ENCODE measurements around the gene PMAIP1.

The PMAIP1 gene

GRCh38 chr18:59915606-59916005 is 15.8 kb downstream of the PMAIP1 start:
- no peak for TF ChIP-seq FOXP2 (optimal IDR thresholded peaks at IDR 0.05; ENCODE audit: borderline replicate concordance, extremely low read depth, extremely low read length, insufficient read depth)
- TF ChIP-seq POLR2AphosphoS5 (IDR thresholded peaks at IDR 0.05; ENCODE audit: low read depth, low read length), result no peak
- no peak for TF ChIP-seq SIN3A (IDR thresholded peaks at IDR 0.05; ENCODE audit: borderline replicate concordance, insufficient read depth, low read length)
- no peak for TF ChIP-seq REST (IDR thresholded peaks at IDR 0.05; ENCODE audit: insufficient read depth in 1 of 2, low read depth in 2 of 2, low read length in 2 of 2)
- TF ChIP-seq TAF1 (IDR thresholded peaks at IDR 0.05; ENCODE audit: borderline replicate concordance, insufficient read depth, low read length), result no peak

GRCh38 chr18:59916746-59917145 is 16.9 kb downstream of the PMAIP1 start:
- TF ChIP-seq REST (IDR thresholded peaks at IDR 0.05; ENCODE audit: insufficient read depth in 1 of 2, low read depth in 2 of 2, low read length in 2 of 2) (no peak), FOXP2 (optimal IDR thresholded peaks at IDR 0.05; ENCODE audit: borderline replicate concordance, extremely low read depth, extremely low read length, insufficient read depth) (no peak), TAF1 (IDR thresholded peaks at IDR 0.05; ENCODE audit: borderline replicate concordance, insufficient read depth, low read length) (no peak), POLR2AphosphoS5 (IDR thresholded peaks at IDR 0.05; ENCODE audit: low read depth, low read length) (no peak), SIN3A (IDR thresholded peaks at IDR 0.05; ENCODE audit: borderline replicate concordance, insufficient read depth, low read length) (no peak)

GRCh38 chr18:59917422-59917821 is 17.6 kb downstream of the PMAIP1 start:
- TF ChIP-seq TAF1 (IDR thresholded peaks at IDR 0.05; ENCODE audit: borderline replicate concordance, insufficient read depth, low read length), result no peak

GRCh38 chr18:59918320-59918755 is 18.5 kb downstream of the PMAIP1 start:
- TF ChIP-seq TAF1 (IDR thresholded peaks at IDR 0.05; ENCODE audit: borderline replicate concordance, insufficient read depth, low read length), result no peak
- TF ChIP-seq SIN3A (IDR thresholded peaks at IDR 0.05; ENCODE audit: borderline replicate concordance, insufficient read depth, low read length), result no peak
- no peak for TF ChIP-seq REST (IDR thresholded peaks at IDR 0.05; ENCODE audit: insufficient read depth in 1 of 2, low read depth in 2 of 2, low read length in 2 of 2)
- TF ChIP-seq POLR2AphosphoS5 (IDR thresholded peaks at IDR 0.05; ENCODE audit: low read depth, low read length), result no peak
- TF ChIP-seq FOXP2 (optimal IDR thresholded peaks at IDR 0.05; ENCODE audit: borderline replicate concordance, extremely low read depth, extremely low read length, insufficient read depth), result no peak

- TF ChIP-seq REST (IDR thresholded peaks at IDR 0.05; ENCODE audit: insufficient read depth in 1 of 2, low read depth in 2 of 2, low read length in 2 of 2) (no peak), TAF1 (IDR thresholded peaks at IDR 0.05; ENCODE audit: borderline replicate concordance, insufficient read depth, low read length) (no peak), POLR2AphosphoS5 (IDR thresholded peaks at IDR 0.05; ENCODE audit: low read depth, low read length) (no peak), FOXP2 (optimal IDR thresholded peaks at IDR 0.05; ENCODE audit: borderline replicate concordance, extremely low read depth, extremely low read length, insufficient read depth) (no peak), SIN3A (IDR thresholded peaks at IDR 0.05; ENCODE audit: borderline replicate concordance, insufficient read depth, low read length) (no peak)
Observed at GRCh38 chr18:59918997-59919396, 19.2 kb downstream of the PMAIP1 start.

Data from PFSK-1 (cell line).